22Rv1 (cell line): Measurements from ENCODE around the gene NEU4.

Experiments used
- CTCF ChIP-seq: fragments of 450-650 bp; IDR thresholded peaks from 2 replicates; pipeline ENCODE4 v1.5.1; 2017; ENCODE audit warnings: mild to moderate bottlenecking
- ZFX ChIP-seq: fragments of 450-650 bp; IDR thresholded peaks from 2 replicates; pipeline ENCODE4 v1.6.1; 2017; ENCODE audit warnings: antibody characterized with exemption, borderline replicate concordance

- TF ChIP-seq CTCF, result no peak
- no peak for TF ChIP-seq ZFX
Observed at GRCh38 chr2:241853651-241854341, 44.8 kb downstream of the NEU4 start.
